ENCODE results near the gene WASF2.

DNA sequence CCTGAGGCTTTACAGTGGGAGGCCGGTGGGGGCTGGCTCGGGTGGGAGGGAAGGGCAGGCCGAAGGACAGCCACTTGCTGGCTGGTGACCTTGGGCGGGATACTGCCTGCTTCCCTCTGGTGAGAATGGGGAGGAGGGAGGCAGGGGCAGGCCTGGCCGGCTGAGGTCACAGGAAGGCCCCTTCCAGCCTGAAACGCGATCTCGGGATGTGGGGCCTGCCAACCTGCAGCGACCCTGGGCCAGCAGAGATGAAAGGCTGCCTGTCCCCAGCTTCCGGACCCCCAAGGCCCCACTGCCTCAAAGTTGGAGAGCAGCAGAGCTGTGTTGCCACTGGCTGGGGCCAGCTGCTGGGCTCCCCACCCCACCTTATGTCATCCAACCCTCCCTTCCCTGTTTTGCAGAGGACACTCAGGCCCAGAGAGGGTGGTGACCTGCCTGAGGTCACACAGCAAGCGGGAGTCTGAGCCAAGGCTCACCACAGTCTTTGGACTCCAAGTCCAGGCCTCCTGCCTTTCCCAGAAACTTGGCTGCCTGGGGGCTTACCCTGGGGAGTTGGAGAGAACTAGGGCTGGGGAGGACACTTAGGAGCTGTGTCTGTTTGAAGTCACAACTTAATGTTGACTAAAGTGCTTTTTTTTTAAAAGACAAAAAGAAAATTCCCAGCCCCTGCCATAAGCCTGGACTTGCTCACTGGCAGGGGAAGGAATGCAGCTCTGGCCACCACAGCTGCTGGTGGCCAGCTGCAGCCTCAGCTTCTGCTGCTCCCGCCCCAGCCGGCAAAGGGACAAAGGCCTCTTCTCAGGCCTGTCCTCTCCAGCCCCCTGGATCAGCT lies 14.8 kb upstream of the WASF2 start:
- no peak for TF ChIP-seq EZH2phosphoT487 (conservative IDR thresholded peaks at IDR 0.05; ENCODE audit: low read length)
- TF ChIP-seq, protein P1, sequence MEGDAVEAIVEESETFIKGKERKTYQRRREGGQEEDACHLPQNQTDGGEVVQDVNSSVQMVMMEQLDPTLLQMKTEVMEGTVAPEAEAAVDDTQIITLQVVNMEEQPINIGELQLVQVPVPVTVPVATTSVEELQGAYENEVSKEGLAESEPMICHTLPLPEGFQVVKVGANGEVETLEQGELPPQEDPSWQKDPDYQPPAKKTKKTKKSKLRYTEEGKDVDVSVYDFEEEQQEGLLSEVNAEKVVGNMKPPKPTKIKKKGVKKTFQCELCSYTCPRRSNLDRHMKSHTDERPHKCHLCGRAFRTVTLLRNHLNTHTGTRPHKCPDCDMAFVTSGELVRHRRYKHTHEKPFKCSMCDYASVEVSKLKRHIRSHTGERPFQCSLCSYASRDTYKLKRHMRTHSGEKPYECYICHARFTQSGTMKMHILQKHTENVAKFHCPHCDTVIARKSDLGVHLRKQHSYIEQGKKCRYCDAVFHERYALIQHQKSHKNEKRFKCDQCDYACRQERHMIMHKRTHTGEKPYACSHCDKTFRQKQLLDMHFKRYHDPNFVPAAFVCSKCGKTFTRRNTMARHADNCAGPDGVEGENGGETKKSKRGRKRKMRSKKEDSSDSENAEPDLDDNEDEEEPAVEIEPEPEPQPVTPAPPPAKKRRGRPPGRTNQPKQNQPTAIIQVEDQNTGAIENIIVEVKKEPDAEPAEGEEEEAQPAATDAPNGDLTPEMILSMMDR (IDR thresholded peaks at IDR 0.05; ENCODE audit: insufficient read depth, low read length, poor library complexity, severe bottlenecking): no peak

Data from SU-DHL-6 (cell line).